Mesenteric fat pad (tissue), 1 donor: ENCODE results near the gene CPD. TPM values are rescaled to one million over a fixed set of nuclear protein-coding genes. Genes with fewer than 3 reads are reported as not detected.
"Not testable (repeated sequence)": the region's sequence is repeated elsewhere in the genome, so short reads cannot be mapped to it uniquely, and the experiment has no call there.

ENCODE experiments used
- DNase-seq: peaks from one replicate; pipeline ENCODE4 v3.0.0-alpha.2; 2020; ENCODE audit warnings: low spot score
- total RNA-seq: library from RNA; stranded (reverse); fragmentation: NEBNext Ultra II Directional; extraction: Animal tissue kit (Norgen Biotek cat#: 25700); gene quantifications from one replicate; pipeline ENCODE4 v1.2.1, GENCODE V29; 2021
- donor health status: DM: yes; HTN: yes; CAD: no.

Gene CPD
- total RNA-seq, 1 donor from 2014 or later: 57.8 TPM

GRCh38 chr17:30382345-30382744 is 3.6 kb downstream of the CPD start:
- DNase-seq: no peak

GRCh38 chr17:30388321-30389179 is 9.8 kb downstream of the CPD start:
- no peak for DNase-seq

GRCh38 chr17:30389756-30390300 is 11.1 kb downstream of the CPD start:
- no peak for DNase-seq

GRCh38 chr17:30391534-30391933 is 12.8 kb downstream of the CPD start:
- no peak for DNase-seq

GRCh38 chr17:30393491-30393890 is 14.8 kb downstream of the CPD start:
- DNase-seq: no peak

GRCh38 chr17:30393911-30394867 is 15.5 kb downstream of the CPD start:
- DNase-seq: no peak

GRCh38 chr17:30395398-30396022 is 16.8 kb downstream of the CPD start:
- DNase-seq: no peak

- DNase-seq: no peak
Observed at GRCh38 chr17:30396129-30396528, 17.4 kb downstream of the CPD start.

- no peak for DNase-seq
Observed at GRCh38 chr17:30396612-30397011, 17.9 kb downstream of the CPD start.

GRCh38 chr17:30398328-30399041 is 19.8 kb downstream of the CPD start:
- no peak for DNase-seq

GRCh38 chr17:30401097-30401496 is 22.4 kb downstream of the CPD start:
- DNase-seq: no peak

- no peak for DNase-seq
Observed at GRCh38 chr17:30405161-30405560, 26.4 kb downstream of the CPD start.

- not testable (repeated sequence) for DNase-seq
Observed at GRCh38 chr17:30410627-30411026, 31.9 kb downstream of the CPD start.

GRCh38 chr17:30412008-30412496 is 33.3 kb downstream of the CPD start:
- DNase-seq: not testable (repeated sequence)

- DNase-seq: no peak
Observed at GRCh38 chr17:30413109-30413508, 34.4 kb downstream of the CPD start.

GRCh38 chr17:30414486-30414885 is 35.8 kb downstream of the CPD start:
- DNase-seq: no peak

- DNase-seq: no peak
Observed at GRCh38 chr17:30415491-30415890, 36.8 kb downstream of the CPD start.

GRCh38 chr17:30418070-30418469 is 39.3 kb downstream of the CPD start:
- DNase-seq: not testable (repeated sequence)

- DNase-seq: no peak
Observed at GRCh38 chr17:30421592-30421991, 42.9 kb downstream of the CPD start.

GRCh38 chr17:30422171-30422570 is 43.4 kb downstream of the CPD start:
- no peak for DNase-seq
